Hematopoietic multipotent progenitor cell (in vitro differentiated cells): ENCODE measurements around the gene GPN1. TPM values are rescaled to one million over a fixed set of nuclear protein-coding genes. Genes with fewer than 3 reads are reported as not detected.
"Not testable (repeated sequence)": the region's sequence is repeated elsewhere in the genome, so short reads cannot be mapped to it uniquely, and the experiment has no call there.

Source experiments
- DNase-seq, 3 donors: peaks; one replicate each; pipeline ENCODE4 v3.0.0-alpha.2; 2011 to 2015; ENCODE audit warnings: low read depth in 2 of 3, low spot score in 2 of 3
- total RNA-seq: library from RNA; depleted of rRNA; stranded (reverse); fragments of >200 nt; gene quantifications from one replicate; pipeline ENCODE4 v1.2.3, GENCODE V29; 2012

GPN1 gene
- total RNA-seq, 1 donor: 31.0 TPM

- DNase-seq: peak in 2 of 3 donors; percentile 18 to 26
These were observed 1.9 kb upstream of the GPN1 start for GRCh38 chr2:27626921-27627320.

GRCh38 chr2:27627963-27628766 is 685 bp upstream of the GPN1 start:
- DNase-seq: peak in 1 of 3 donors; percentile 21

GRCh38 chr2:27630257-27630656 is 1.4 kb downstream of the GPN1 start:
- DNase-seq: not testable (repeated sequence)

- no peak for DNase-seq
These were observed 5.4 kb downstream of the GPN1 start for GRCh38 chr2:27634291-27634690.

- DNase-seq: no peak
These were observed 7.9 kb downstream of the GPN1 start for GRCh38 chr2:27636766-27637165.

GRCh38 chr2:27638037-27638637 is 9.3 kb downstream of the GPN1 start:
- no peak for DNase-seq

- no peak for DNase-seq
These were observed 9.9 kb downstream of the GPN1 start for GRCh38 chr2:27638709-27639108.

- DNase-seq: no peak
These were observed 11.9 kb downstream of the GPN1 start for GRCh38 chr2:27640722-27641245.

- no peak for DNase-seq
These were observed 16.3 kb downstream of the GPN1 start for GRCh38 chr2:27645197-27645596.

GRCh38 chr2:27647289-27647688 is 18.4 kb downstream of the GPN1 start:
- no peak for DNase-seq

- DNase-seq: no peak
These were observed 18.9 kb downstream of the GPN1 start for GRCh38 chr2:27647737-27648136.

- no peak for DNase-seq
These were observed 22.2 kb downstream of the GPN1 start for GRCh38 chr2:27651056-27651455.

- no peak for DNase-seq
These were observed 23.5 kb downstream of the GPN1 start for GRCh38 chr2:27652341-27652740.

- no peak for DNase-seq
These were observed 23.9 kb downstream of the GPN1 start for GRCh38 chr2:27652790-27653189.

GRCh38 chr2:27653397-27653796 is 24.5 kb downstream of the GPN1 start:
- DNase-seq: no peak

GRCh38 chr2:27655155-27655951 is 26.5 kb downstream of the GPN1 start:
- no peak for DNase-seq

GRCh38 chr2:27661371-27661770 is 32.5 kb downstream of the GPN1 start:
- DNase-seq: no peak

GRCh38 chr2:27663285-27664153 is 34.7 kb downstream of the GPN1 start, which contains the start of the genes SLC4A1AP and SUPT7L:
Gene SLC4A1AP (plus strand): TSS chr2:27663889. CDS start chr2:27663915, 26 bp downstream.
Gene SUPT7L (minus strand): TSS chr2:27663614. CDS start chr2:27662192, 1,422 bp downstream.
- DNase-seq: peak; percentile 83 to 88 (median 87)

- DNase-seq: peak in 1 of 3 donors; percentile 9
These were observed 35.3 kb downstream of the GPN1 start for GRCh38 chr2:27664154-27664574.
